Chondrocyte (in vitro differentiated cells): ENCODE measurements around the gene RETREG1. TPM values are rescaled to one million over a fixed set of nuclear protein-coding genes. Genes with fewer than 3 reads are reported as not detected.
"Not testable (repeated sequence)": the region's sequence is repeated elsewhere in the genome, so short reads cannot be mapped to it uniquely, and the experiment has no call there.

ENCODE experiments used
- DNase-seq: peaks from one replicate; pipeline ENCODE4 v3.0.0; 2021; ENCODE audit warnings: mixed read lengths, low spot score
- H3K27ac Mint-ChIP-seq: one replicate; pipeline ENCODE4 v1.8.0; 2021; ENCODE audit warnings: mild to moderate bottlenecking, moderate library complexity, mixed read lengths; ENCODE audit not compliant: unreplicated experiment
- H3K27me3 Mint-ChIP-seq: 2 replicates; pipeline ENCODE4 v1.8.0; 2021; ENCODE audit warnings: low read depth, mixed read lengths
- H3K36me3 Mint-ChIP-seq: 2 replicates; pipeline ENCODE4 v1.8.0; 2021; ENCODE audit warnings: low read depth, mixed read lengths
- H3K4me1 Mint-ChIP-seq: 2 replicates; pipeline ENCODE4 v1.8.0; 2021; ENCODE audit warnings: low read depth, mild to moderate bottlenecking, mixed read lengths
- H3K4me3 Mint-ChIP-seq: one replicate; pipeline ENCODE4 v1.8.0; 2021; ENCODE audit warnings: mild to moderate bottlenecking, moderate library complexity, mixed read lengths; ENCODE audit not compliant: unreplicated experiment
- H3K9me3 Mint-ChIP-seq: 2 replicates; pipeline ENCODE4 v1.8.0; 2021; ENCODE audit warnings: low read depth, mixed read lengths
- total RNA-seq: library from RNA; stranded (reverse); gene quantifications from 3 replicates; pipeline ENCODE4 v1.2.1, GENCODE V29; 2021
- TF ChIP-seq, protein P1 (sequence below): fragments of 200-600 bp; sonication (generic); IDR thresholded peaks from 2 replicates; pipeline ENCODE4 v1.5.0; 2021; ENCODE audit warnings: antibody characterized with exemption, mild to moderate bottlenecking, moderate library complexity

The RETREG1 gene
- total RNA-seq, 1 donor from 2014 or later, result 3.3 TPM

- peaks cover 4% of the 10 kb centered on the region for H3K9me3 Mint-ChIP-seq
- TF ChIP-seq, protein P1, sequence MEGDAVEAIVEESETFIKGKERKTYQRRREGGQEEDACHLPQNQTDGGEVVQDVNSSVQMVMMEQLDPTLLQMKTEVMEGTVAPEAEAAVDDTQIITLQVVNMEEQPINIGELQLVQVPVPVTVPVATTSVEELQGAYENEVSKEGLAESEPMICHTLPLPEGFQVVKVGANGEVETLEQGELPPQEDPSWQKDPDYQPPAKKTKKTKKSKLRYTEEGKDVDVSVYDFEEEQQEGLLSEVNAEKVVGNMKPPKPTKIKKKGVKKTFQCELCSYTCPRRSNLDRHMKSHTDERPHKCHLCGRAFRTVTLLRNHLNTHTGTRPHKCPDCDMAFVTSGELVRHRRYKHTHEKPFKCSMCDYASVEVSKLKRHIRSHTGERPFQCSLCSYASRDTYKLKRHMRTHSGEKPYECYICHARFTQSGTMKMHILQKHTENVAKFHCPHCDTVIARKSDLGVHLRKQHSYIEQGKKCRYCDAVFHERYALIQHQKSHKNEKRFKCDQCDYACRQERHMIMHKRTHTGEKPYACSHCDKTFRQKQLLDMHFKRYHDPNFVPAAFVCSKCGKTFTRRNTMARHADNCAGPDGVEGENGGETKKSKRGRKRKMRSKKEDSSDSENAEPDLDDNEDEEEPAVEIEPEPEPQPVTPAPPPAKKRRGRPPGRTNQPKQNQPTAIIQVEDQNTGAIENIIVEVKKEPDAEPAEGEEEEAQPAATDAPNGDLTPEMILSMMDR, result no peak
- H3K4me3 Mint-ChIP-seq, result no peak overlapping the region
- no peaks in the 10 kb centered on the region for H3K27me3 Mint-ChIP-seq
- peaks cover 4% of the 10 kb centered on the region for H3K4me1 Mint-ChIP-seq
- DNase-seq, result no peak
- H3K36me3 Mint-ChIP-seq, result no peaks in the 10 kb centered on the region
- no peak overlapping the region for H3K27ac Mint-ChIP-seq
These were observed 38.0 kb upstream of the RETREG1 start for GRCh38 chr5:16654647-16655334.

DNA sequence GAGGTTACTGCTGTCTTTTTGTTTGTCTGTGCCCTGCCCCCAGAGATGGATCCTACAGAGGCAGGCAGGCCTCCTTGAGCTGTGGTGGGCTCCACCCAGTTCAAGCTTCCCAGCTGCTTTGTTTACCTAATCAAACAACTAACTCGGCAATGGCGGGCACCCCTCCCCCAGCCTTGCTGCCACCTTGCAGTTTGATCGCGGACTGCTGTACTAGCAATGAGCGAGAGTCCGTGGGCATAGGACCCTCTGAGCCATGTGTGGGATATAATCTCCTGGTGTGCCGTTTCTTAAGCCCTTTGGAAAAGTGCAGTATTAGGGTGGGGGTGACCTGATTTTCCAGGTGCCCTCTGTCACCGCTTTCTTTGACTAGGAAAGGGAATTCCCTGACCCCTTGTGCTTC, 31.9 kb upstream of the RETREG1 start:
- H3K27me3 Mint-ChIP-seq, DNase-seq, H3K36me3 Mint-ChIP-seq, H3K4me1 Mint-ChIP-seq, H3K4me3 Mint-ChIP-seq, H3K27ac Mint-ChIP-seq: not testable (repeated sequence)
- peaks cover 22% of the 10 kb centered on the region for H3K9me3 Mint-ChIP-seq

DNA sequence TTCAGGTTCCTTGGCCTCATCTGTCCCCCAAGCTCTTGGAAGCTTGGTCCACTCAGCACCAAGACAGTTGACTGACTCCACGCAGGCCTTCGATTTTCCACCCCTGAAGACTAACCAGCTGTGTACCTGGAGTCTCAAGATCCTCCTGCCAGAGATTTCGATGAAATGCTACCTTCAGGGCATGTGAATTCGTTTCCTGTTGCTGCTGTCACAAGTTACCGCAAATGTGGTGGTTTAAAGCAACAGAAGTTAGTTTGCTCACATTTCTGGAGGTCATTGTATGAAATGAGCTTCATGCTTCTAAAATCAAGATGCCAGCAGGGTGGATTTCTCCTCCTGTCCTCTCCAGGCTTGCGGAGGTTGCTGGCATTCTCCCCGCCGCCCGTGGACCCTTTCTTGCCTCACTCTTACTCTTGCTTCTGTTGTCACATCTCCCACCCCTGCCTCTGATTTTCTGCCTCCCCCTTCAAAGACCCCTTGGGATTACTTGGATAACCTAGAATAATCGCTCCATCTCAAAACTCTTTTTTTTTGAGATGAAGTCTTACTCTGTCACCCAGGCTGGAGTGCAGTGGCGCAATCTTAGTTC, 27.6 kb upstream of the RETREG1 start:
- Mint-ChIP-seq H3K4me3 (no peak overlapping the region), H3K36me3 (peaks cover under 1% of the 10 kb centered on the region), H3K9me3 (peaks cover 22% of the 10 kb centered on the region), H3K27ac (no peak overlapping the region), H3K27me3 (peaks cover 10% of the 10 kb centered on the region), H3K4me1 (no peaks in the 10 kb centered on the region)
- DNase-seq, result no peak
- TF ChIP-seq, protein P1, result no peak

GRCh38 chr5:16642867-16643266, 26.1 kb upstream of the RETREG1 start:
- H3K27ac Mint-ChIP-seq, result no peak overlapping the region
- TF ChIP-seq, protein P1, result no peak

DNA sequence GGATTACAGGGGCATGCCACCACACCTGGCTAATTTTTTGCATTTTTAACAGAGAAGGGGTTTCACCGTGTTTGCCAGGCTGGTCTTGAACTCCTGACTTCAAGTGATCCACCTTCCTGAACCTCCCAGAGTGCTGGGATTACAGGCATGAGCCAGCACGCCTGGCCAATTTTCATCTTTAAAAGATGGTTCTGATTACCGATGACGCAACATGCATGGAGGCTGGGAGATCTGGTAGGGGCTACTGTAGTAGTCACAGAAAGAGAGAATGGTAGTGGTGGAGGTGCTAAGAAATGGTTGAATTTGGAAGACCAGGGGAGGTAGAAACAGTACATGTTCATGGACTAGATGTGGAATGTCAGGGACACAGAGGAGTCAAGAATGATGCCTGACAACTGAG, 22.4 kb upstream of the RETREG1 start:
- Mint-ChIP-seq H3K36me3 (peaks cover 6% of the 10 kb centered on the region), H3K27ac (no peak overlapping the region), H3K4me1 (no peaks in the 10 kb centered on the region), H3K27me3 (peaks cover 24% of the 10 kb centered on the region), H3K4me3 (no peak overlapping the region), H3K9me3 (peaks cover 3% of the 10 kb centered on the region)
- no peak for DNase-seq
- TF ChIP-seq, protein P1, result no peak

More at GRCh38 chr5:16642867-16643266, 26.1 kb upstream of the RETREG1 start:
- H3K27me3 Mint-ChIP-seq, result peaks cover 12% of the 10 kb centered on the region
- no peaks in the 10 kb centered on the region for H3K4me1 Mint-ChIP-seq
- H3K36me3 Mint-ChIP-seq, result peaks cover 2% of the 10 kb centered on the region
- no peak overlapping the region for H3K4me3 Mint-ChIP-seq
- DNase-seq, result no peak
- peaks cover 17% of the 10 kb centered on the region for H3K9me3 Mint-ChIP-seq

DNA sequence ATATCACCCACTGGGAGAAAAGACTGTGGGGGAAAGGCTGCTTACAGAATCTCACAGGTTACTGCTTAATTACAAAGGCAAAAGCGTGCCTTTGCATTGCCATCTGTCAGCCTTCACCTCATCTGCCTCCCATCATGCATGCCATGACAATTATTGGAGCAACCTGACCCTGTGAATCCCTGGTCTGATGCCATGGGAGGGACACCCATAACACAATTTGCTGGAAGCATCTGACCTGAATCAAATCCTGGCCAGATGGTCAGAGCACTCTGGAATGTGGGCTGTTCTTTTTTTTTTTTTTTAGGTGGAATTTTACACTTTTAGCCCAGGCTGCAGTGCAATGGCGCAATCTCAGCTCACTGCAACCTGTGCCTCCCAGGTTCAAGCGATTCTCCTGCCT, 11.6 kb upstream of the RETREG1 start:
- H3K27me3 Mint-ChIP-seq, result peaks cover 19% of the 10 kb centered on the region
- H3K36me3 Mint-ChIP-seq, result no peaks in the 10 kb centered on the region
- TF ChIP-seq, protein P1, result no peak
- no peak overlapping the region for H3K27ac Mint-ChIP-seq
- no peak overlapping the region for H3K4me3 Mint-ChIP-seq
- DNase-seq, result no peak
- peaks cover 4% of the 10 kb centered on the region for H3K4me1 Mint-ChIP-seq
- peaks cover 2% of the 10 kb centered on the region for H3K9me3 Mint-ChIP-seq
